NT2/D1 (cell line): Measurements from ENCODE around the gene FAM227B.

Source experiments
- SUZ12 ChIP-seq: IDR thresholded peaks from 2 replicates; pipeline ENCODE4 v1.6.1; 2011; ENCODE audit not compliant: insufficient read length, insufficient read depth; ENCODE audit errors: extremely low read depth
- YY1 ChIP-seq: IDR thresholded peaks from 2 replicates; pipeline ENCODE4 v1.6.1; 2011; ENCODE audit not compliant: insufficient read length, insufficient read depth
- ZNF274 ChIP-seq: IDR thresholded peaks from 2 replicates; pipeline ENCODE4 v1.6.1; 2011; ENCODE audit warnings: mild to moderate bottlenecking, low read depth, low read length

DNA sequence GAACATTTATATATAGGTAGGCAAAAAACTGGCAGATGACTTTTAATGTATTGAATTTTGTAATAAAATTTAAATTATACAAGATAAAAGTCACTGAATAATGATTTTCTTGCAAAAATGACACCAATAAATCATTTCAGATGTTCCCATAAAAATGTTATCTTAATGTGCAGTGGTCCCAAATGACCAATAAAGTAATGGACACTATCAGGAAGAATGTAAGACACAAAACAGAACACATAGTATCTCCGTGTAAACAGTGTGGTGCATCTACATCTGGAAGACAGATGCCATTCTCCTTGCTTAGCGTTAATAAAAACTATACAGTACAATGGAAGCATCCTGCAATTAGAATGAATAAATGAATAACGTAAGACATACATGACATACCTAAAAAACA lies 156.1 kb downstream of the FAM227B start:
- TF ChIP-seq SUZ12, result no peak
- no peak for TF ChIP-seq YY1
- no peak for TF ChIP-seq ZNF274
